ENCODE measurements around the gene ANKRD42.
A peak's percentile ranks its signal among the peaks of the same experiment; 100 is the strongest.

Gene ANKRD42

GRCh38 chr11:83193315-83194280 lies at the start of gene ANKRD42:
Gene ANKRD42, plus strand, starts transcription at chr11:83193712. Its CDS starts 959 bp downstream, at chr11:83194671.
- peak within 1 kb of the TSS; percentile 62 for H3K9ac ChIP-seq
- H3K4me3 ChIP-seq (IDR thresholded peaks at IDR 0.05; ENCODE audit: insufficient read depth, low read depth, low read length), result peak within 1 kb of the TSS; percentile 67
- H3K36me3 ChIP-seq (ENCODE audit: insufficient read depth), result 0 out of 2 replicates have a peak, but pooled peaks cover 4% of the 10 kb centered on the region
- peak within 1 kb of the TSS; percentile 88 for H3K4me2 ChIP-seq
- peaks cover 18% of the 10 kb centered on the region for H3K4me1 ChIP-seq (ENCODE audit: low read depth, poor library complexity, severe bottlenecking)
- H3K27me3 ChIP-seq (ENCODE audit: insufficient read depth, low read depth), result no peaks in the 10 kb centered on the region
- H3K27ac ChIP-seq, result peak within 1 kb of the TSS; percentile 58
- H2AFZ ChIP-seq (ENCODE audit: low read depth), result peak within 1 kb of the TSS; percentile 90
- no peak for TF ChIP-seq CTCF (conservative IDR thresholded peaks at IDR 0.05; ENCODE audit: low read depth, low read length)
- no peaks in the 10 kb centered on the region for H4K20me1 ChIP-seq (ENCODE audit: insufficient read depth)
- peaks cover 19% of the 10 kb centered on the region for H3K79me2 ChIP-seq (ENCODE audit: insufficient read depth, low read depth)

- Histone ChIP-seq H3K27me3 (ENCODE audit: insufficient read depth, low read depth) (no peaks in the 10 kb centered on the region), H3K4me3 (IDR thresholded peaks at IDR 0.05; ENCODE audit: insufficient read depth, low read depth, low read length) (no peak overlapping the region), H3K79me2 (ENCODE audit: insufficient read depth, low read depth) (no peaks in the 10 kb centered on the region), H3K4me2 (no peak overlapping the region), H3K9ac (no peak overlapping the region), H3K27ac (no peak overlapping the region), H2AFZ (ENCODE audit: low read depth) (no peak overlapping the region), H3K36me3 (ENCODE audit: insufficient read depth) (no peaks in the 10 kb centered on the region), H4K20me1 (ENCODE audit: insufficient read depth) (no peaks in the 10 kb centered on the region), H3K4me1 (ENCODE audit: low read depth, poor library complexity, severe bottlenecking) (peaks cover under 1% of the 10 kb centered on the region)
- no peak for TF ChIP-seq CTCF (conservative IDR thresholded peaks at IDR 0.05; ENCODE audit: low read depth, low read length)
Observed at GRCh38 chr11:83147895-83148294, 45.6 kb upstream of the ANKRD42 start.

GRCh38 chr11:83150450-83150849 lies 43.1 kb upstream of the ANKRD42 start:
- Histone ChIP-seq H3K27me3 (ENCODE audit: insufficient read depth, low read depth) (no peaks in the 10 kb centered on the region), H4K20me1 (ENCODE audit: insufficient read depth) (no peaks in the 10 kb centered on the region), H3K4me3 (IDR thresholded peaks at IDR 0.05; ENCODE audit: insufficient read depth, low read depth, low read length) (no peak overlapping the region), H2AFZ (ENCODE audit: low read depth) (no peak overlapping the region), H3K79me2 (ENCODE audit: insufficient read depth, low read depth) (no peaks in the 10 kb centered on the region), H3K4me1 (ENCODE audit: low read depth, poor library complexity, severe bottlenecking) (peaks cover 6% of the 10 kb centered on the region), H3K4me2 (no peak overlapping the region), H3K9ac (no peak overlapping the region), H3K36me3 (ENCODE audit: insufficient read depth) (no peaks in the 10 kb centered on the region), H3K27ac (no peak overlapping the region)
- TF ChIP-seq CTCF (conservative IDR thresholded peaks at IDR 0.05; ENCODE audit: low read depth, low read length), result no peak

- Histone ChIP-seq H3K27ac (no peak overlapping the region), H4K20me1 (ENCODE audit: insufficient read depth) (no peaks in the 10 kb centered on the region), H3K79me2 (ENCODE audit: insufficient read depth, low read depth) (no peaks in the 10 kb centered on the region), H3K27me3 (ENCODE audit: insufficient read depth, low read depth) (no peaks in the 10 kb centered on the region), H3K4me3 (IDR thresholded peaks at IDR 0.05; ENCODE audit: insufficient read depth, low read depth, low read length) (no peak overlapping the region), H2AFZ (ENCODE audit: low read depth) (no peak overlapping the region), H3K9ac (no peak overlapping the region), H3K4me2 (no peak overlapping the region), H3K36me3 (ENCODE audit: insufficient read depth) (no peaks in the 10 kb centered on the region), H3K4me1 (ENCODE audit: low read depth, poor library complexity, severe bottlenecking) (peaks cover 7% of the 10 kb centered on the region)
- TF ChIP-seq CTCF (conservative IDR thresholded peaks at IDR 0.05; ENCODE audit: low read depth, low read length), result no peak
Observed at GRCh38 chr11:83151274-83151977, 42.1 kb upstream of the ANKRD42 start.

Measured in KMS-11 (cell line).